Osteoblast (primary cell): ENCODE results near the gene CHD9. TPM values are rescaled to one million over a fixed set of nuclear protein-coding genes. Genes with fewer than 3 reads are reported as not detected.

Source experiments
- DNase-seq: peaks from one replicate; pipeline ENCODE4 v3.0.0; 2011; ENCODE audit warnings: low spot score, mixed read lengths; ENCODE audit not compliant: insufficient read length; ENCODE audit errors: missing footprints
- H2AFZ ChIP-seq: 2 replicates; pipeline ENCODE4 v1.6.0; 2011; ENCODE audit warnings: mild to moderate bottlenecking, low read length
- H3K27ac ChIP-seq: 2 replicates; pipeline ENCODE4 v1.5.1; 2011; ENCODE audit warnings: mild to moderate bottlenecking, low read depth, low read length, moderate library complexity
- H3K27me3 ChIP-seq: 2 replicates; pipeline ENCODE4 v1.6.0; 2012; ENCODE audit warnings: mild to moderate bottlenecking, control low read depth, inconsistent platforms, low read length, moderate library complexity; ENCODE audit not compliant: insufficient read depth
- H3K36me3 ChIP-seq: 2 replicates; pipeline ENCODE4 v1.5.1; 2011; ENCODE audit warnings: mild to moderate bottlenecking, low read length, control low read depth, moderate library complexity; ENCODE audit not compliant: insufficient read depth
- H3K4me1 ChIP-seq: 2 replicates; pipeline ENCODE4 v1.5.1; 2011; ENCODE audit warnings: mild to moderate bottlenecking, low read length, control low read depth, moderate library complexity; ENCODE audit not compliant: insufficient read depth
- H3K4me2 ChIP-seq: 2 replicates; pipeline ENCODE4 v1.6.0; 2011; ENCODE audit warnings: mild to moderate bottlenecking, low read length; ENCODE audit not compliant: insufficient read depth
- H3K4me3 ChIP-seq: fragments of 200-600 bp; sonication (generic); 3 replicates; pipeline ENCODE4 v1.5.1; 2012; ENCODE audit warnings: mild to moderate bottlenecking, low read length, inconsistent platforms; ENCODE audit not compliant: insufficient read depth
- H3K79me2 ChIP-seq: 2 replicates; pipeline ENCODE4 v1.6.0; 2012; ENCODE audit warnings: mild to moderate bottlenecking, low read length, control low read depth, inconsistent platforms; ENCODE audit not compliant: insufficient read depth
- H3K9me3 ChIP-seq: 2 replicates; pipeline ENCODE4 v1.5.1; 2011; ENCODE audit warnings: low read depth, low read length, control low read depth
- H4K20me1 ChIP-seq: 2 replicates; pipeline ENCODE4 v1.6.0; 2012; ENCODE audit warnings: mild to moderate bottlenecking, low read length, control low read depth; ENCODE audit not compliant: insufficient read depth
- CTCF ChIP-seq: IDR thresholded peaks from 2 replicates; pipeline ENCODE4 v1.5.1; 2011; ENCODE audit warnings: mild to moderate bottlenecking, low read depth, low read length, moderate library complexity; ENCODE audit errors: extremely low read depth
- total RNA-seq: library from RNA; depleted of rRNA; stranded (reverse); fragments of >200 nt; gene quantifications from 2 replicates; pipeline ENCODE4 v1.2.3, GENCODE V29; 2012

CHD9 gene
- total RNA-seq, 1 donor = 83.6 TPM

- Histone ChIP-seq H3K9me3 (no peaks in the 10 kb centered on the region), H3K79me2 (peaks cover 7% of the 10 kb centered on the region), H4K20me1 (no peaks in the 10 kb centered on the region), H3K27me3 (no peaks in the 10 kb centered on the region), H3K27ac (peak within 1 kb of the TSS; percentile 30), H3K4me2 (peak within 1 kb of the TSS; percentile 55), H2AFZ (peak within 1 kb of the TSS; percentile 5), H3K4me1 (peaks cover 31% of the 10 kb centered on the region), H3K36me3 (no peaks in the 10 kb centered on the region), H3K4me3 (peak within 1 kb of the TSS; percentile 47)
- no peak for TF ChIP-seq CTCF
- peak; percentile 94 for DNase-seq
Measured at GRCh38 chr16:53052519-53053501, 2.0 kb upstream of the CHD9 start, which contains the start of gene CHD9NB. Gene CHD9NB, minus strand, starts transcription at chr16:53052897. Its CDS starts 8,739 bp downstream, at chr16:53044158.

- no peaks in the 10 kb centered on the region for H3K9me3 ChIP-seq
- H3K79me2 ChIP-seq = peaks cover 20% of the 10 kb centered on the region
- peak overlapping the region; percentile 91 for H3K4me3 ChIP-seq
- H4K20me1 ChIP-seq = no peaks in the 10 kb centered on the region
- no peak for TF ChIP-seq CTCF
- H2AFZ ChIP-seq = peak overlapping the region; percentile 83
- H3K36me3 ChIP-seq = no peaks in the 10 kb centered on the region
- peak overlapping the region; percentile 80 for H3K4me2 ChIP-seq
- no peak for DNase-seq
- H3K27me3 ChIP-seq = no peaks in the 10 kb centered on the region
- peaks cover 31% of the 10 kb centered on the region for H3K4me1 ChIP-seq
- peak overlapping the region; percentile 84 for H3K27ac ChIP-seq
Measured at GRCh38 chr16:53053967-53054669, 673 bp upstream of the CHD9 start.

GRCh38 chr16:53055541-53056391 lies 975 bp downstream of the CHD9 start:
- no peaks in the 10 kb centered on the region for H3K9me3 ChIP-seq
- peak overlapping the region; percentile 83 for H2AFZ ChIP-seq
- H3K36me3 ChIP-seq = no peaks in the 10 kb centered on the region
- peaks cover 36% of the 10 kb centered on the region for H3K79me2 ChIP-seq
- peak overlapping the region; percentile 80 for H3K4me2 ChIP-seq
- DNase-seq = peak; percentile 73
- H3K27ac ChIP-seq = peak overlapping the region; percentile 84
- H3K4me1 ChIP-seq = peaks cover 31% of the 10 kb centered on the region
- peak overlapping the region; percentile 91 for H3K4me3 ChIP-seq
- no peaks in the 10 kb centered on the region for H3K27me3 ChIP-seq
- TF ChIP-seq CTCF = no peak
- no peaks in the 10 kb centered on the region for H4K20me1 ChIP-seq
